ENCODE measurements around the gene FAM241B. TPM values are rescaled to one million over a fixed set of nuclear protein-coding genes. Genes with fewer than 3 reads are reported as not detected.

The FAM241B gene
- total RNA-seq, 1 donor from 2014 or later, result 5.0 TPM

DNA sequence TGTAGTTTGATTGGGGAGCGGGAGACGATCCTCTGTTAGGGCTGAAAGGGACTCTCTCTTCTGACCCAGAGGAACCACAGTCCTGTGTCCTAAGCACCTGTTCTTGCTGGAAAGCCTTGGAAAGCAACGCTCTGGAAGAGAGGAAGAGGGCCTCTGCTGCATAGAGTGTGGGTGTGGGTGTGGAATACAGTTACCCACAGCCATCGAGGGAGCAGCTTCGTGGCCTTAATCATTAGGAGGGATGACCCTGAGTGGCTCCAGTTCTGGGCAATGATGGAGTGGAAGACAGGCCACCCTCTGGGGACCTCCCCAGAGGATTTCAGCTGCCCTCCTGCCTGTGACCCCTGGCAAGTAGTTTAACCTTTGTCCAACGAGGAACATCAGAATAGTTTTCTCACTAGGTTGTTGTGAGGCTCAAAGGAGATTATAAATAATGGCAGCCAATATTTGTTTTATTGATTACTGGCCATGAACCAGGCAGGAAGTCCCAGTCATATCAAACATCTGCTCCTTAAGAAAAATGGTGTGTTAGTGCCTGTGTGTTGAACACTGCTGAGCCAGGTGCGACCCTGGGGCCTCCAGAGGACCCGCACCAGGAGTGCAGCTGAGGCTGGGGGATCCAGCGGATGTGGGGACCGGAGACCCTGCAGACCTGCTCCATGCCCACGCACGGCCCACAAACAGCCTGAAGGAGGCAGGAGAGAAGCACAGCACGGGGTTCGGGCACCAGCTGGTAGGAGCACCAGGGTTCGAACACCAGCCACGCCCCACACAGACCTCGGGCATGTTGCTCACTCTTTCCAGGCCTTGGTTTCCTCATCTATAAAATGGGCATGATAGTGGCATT lies 35.6 kb downstream of the FAM241B start:
- peaks cover 5% of the 10 kb centered on the region for H3K27me3 ChIP-seq (ENCODE audit: low read depth)
- intact Hi-C loops (cut with DNase I), result no loop called here
- no peaks in the 10 kb centered on the region for H3K9me3 ChIP-seq
- DNase-seq (no peak), ATAC-seq (no peak)
- TF ChIP-seq CTCF (IDR thresholded peaks at IDR 0.05), result no peak
- H3K4me1 ChIP-seq, result no peaks in the 10 kb centered on the region
- H3K27ac ChIP-seq, result no peak overlapping the region
- no peaks in the 10 kb centered on the region for H3K36me3 ChIP-seq
- no peak overlapping the region for H3K4me3 ChIP-seq

- H3K36me3 ChIP-seq, result no peaks in the 10 kb centered on the region
- ATAC-seq (no peak), DNase-seq (no peak)
- no peak overlapping the region for H3K4me3 ChIP-seq
- no peak for TF ChIP-seq CTCF (IDR thresholded peaks at IDR 0.05)
- H3K27ac ChIP-seq, result no peak overlapping the region
- H3K27me3 ChIP-seq (ENCODE audit: low read depth), result peaks cover 5% of the 10 kb centered on the region
- no peaks in the 10 kb centered on the region for H3K4me1 ChIP-seq
- no peaks in the 10 kb centered on the region for H3K9me3 ChIP-seq
- intact Hi-C loops (cut with DNase I), result no loop called here
Measured at GRCh38 chr10:69666756-69667155, 36.7 kb downstream of the FAM241B start.

- H3K27me3 ChIP-seq (ENCODE audit: low read depth), result peaks cover 5% of the 10 kb centered on the region
- intact Hi-C loops (cut with DNase I), result no loop called here
Measured at GRCh38 chr10:69668721-69669120, 38.7 kb downstream of the FAM241B start.

GRCh38 chr10:69669409-69669808 lies 39.4 kb downstream of the FAM241B start:
- no peak for ATAC-seq
- Histone ChIP-seq H3K36me3 (no peaks in the 10 kb centered on the region), H3K4me3 (no peak overlapping the region), H3K27me3 (ENCODE audit: low read depth) (peaks cover 5% of the 10 kb centered on the region), H3K9me3 (no peaks in the 10 kb centered on the region), H3K4me1 (no peaks in the 10 kb centered on the region), H3K27ac (no peak overlapping the region)
- TF ChIP-seq CTCF (IDR thresholded peaks at IDR 0.05), result no peak
- DNase-seq, result no peak
- intact Hi-C loops (cut with DNase I), result no loop called here

More at GRCh38 chr10:69668721-69669120, 38.7 kb downstream of the FAM241B start:
- no peaks in the 10 kb centered on the region for H3K4me1 ChIP-seq
- no peaks in the 10 kb centered on the region for H3K36me3 ChIP-seq
- no peak for ATAC-seq
- no peak for DNase-seq
- H3K4me3 ChIP-seq, result no peak overlapping the region
- H3K9me3 ChIP-seq, result no peaks in the 10 kb centered on the region
- no peak overlapping the region for H3K27ac ChIP-seq
- no peak for TF ChIP-seq CTCF (IDR thresholded peaks at IDR 0.05)

DNA sequence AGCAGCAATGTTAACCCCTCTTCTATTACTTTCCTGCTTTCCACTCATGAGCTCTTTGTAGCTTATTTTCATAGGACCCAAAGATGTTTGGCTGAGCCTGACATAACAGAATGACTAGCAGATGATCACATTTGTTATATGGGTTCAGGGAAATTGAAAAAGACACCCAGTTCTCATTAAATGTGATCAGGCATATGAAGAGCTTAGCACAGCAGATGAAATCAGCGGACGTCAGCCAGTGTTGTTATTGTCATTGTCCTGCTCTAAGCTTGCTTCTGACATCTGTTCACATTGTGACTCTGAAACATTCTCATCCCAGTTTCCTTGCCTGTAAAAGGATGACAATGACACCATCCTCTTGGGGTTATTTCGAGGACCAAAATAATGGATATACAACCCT lies 43.5 kb downstream of the FAM241B start:
- Histone ChIP-seq H3K9me3 (no peaks in the 10 kb centered on the region), H3K27ac (no peak overlapping the region), H3K27me3 (ENCODE audit: low read depth) (no peaks in the 10 kb centered on the region), H3K4me3 (no peak overlapping the region), H3K36me3 (no peaks in the 10 kb centered on the region), H3K4me1 (no peaks in the 10 kb centered on the region)
- no peak for ATAC-seq
- intact Hi-C loops (cut with DNase I), result no loop called here
- no peak for TF ChIP-seq CTCF (IDR thresholded peaks at IDR 0.05)
- no peak for DNase-seq

All from lower lobe of right lung (tissue), 2 donors.